HG02571 (cell line): ENCODE data around the gene PPP2R2B.
"Not testable (repeated sequence)": the region's sequence is repeated elsewhere in the genome, so short reads cannot be mapped to it uniquely, and the experiment has no call there.

Experiments used
- ATAC-seq: cut with Tn5 transposase; IDR thresholded peaks from one replicate; pipeline ENCODE4 v1.9.1; 2021; ENCODE audit warnings: mild to moderate bottlenecking, moderate library complexity; ENCODE audit not compliant: unreplicated experiment

The PPP2R2B gene

DNA sequence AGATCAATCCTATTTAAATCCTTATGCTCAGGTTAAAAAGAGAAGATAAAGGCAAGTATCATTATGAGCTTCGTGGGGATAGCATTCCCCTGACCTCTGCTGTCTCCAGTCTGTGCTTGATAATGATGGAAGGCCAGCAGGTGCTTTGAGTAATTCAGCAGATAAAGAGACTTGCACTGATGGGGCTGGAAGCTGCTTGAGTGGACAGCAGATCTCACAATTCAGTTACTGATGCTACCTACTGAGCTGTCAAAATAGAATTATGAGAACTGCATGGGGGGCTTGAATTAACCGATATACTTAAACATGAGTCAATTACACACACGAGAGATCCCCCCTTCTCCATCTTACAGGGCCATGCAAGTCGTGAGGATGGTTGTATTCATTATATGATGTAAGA, 254.9 kb downstream of the PPP2R2B start:
- ATAC-seq: no peak

DNA sequence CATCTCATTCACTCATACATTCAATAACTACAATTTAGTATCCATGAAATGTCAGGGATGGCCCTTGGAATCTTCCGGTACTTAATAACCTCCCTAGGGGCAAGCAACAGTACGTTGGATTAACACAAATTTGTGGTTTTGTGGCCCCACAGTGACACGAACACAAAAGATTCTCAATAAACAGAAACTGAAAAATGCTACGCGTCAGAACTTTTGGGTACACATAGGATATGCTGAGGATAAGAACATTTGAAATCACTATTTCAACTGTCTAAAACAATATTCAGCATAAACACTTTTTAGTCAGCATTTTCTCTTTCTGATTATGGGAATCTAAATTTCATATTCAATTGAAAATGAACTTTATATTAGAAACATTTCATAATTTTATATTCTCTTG, 255.5 kb downstream of the PPP2R2B start:
- ATAC-seq: no peak

DNA sequence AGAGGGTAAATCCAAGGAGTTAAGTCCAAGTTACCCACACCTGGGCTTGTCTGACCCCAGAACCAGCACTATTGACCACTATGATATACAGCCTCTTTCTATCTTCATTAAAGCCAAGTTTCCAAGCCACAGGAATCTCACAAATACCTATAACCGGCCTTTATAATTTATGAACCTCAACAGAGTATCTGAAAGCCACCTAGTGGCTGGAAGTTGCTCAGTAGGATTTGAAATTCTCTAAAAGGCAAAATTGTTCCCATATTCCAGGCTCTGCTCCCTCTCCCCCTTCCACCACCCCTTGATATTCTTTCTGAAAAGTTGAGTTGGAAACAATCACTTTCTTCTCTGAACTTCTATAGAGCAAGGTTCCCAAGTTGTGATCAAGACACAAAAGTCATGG, 256.2 kb downstream of the PPP2R2B start:
- ATAC-seq: no peak

DNA sequence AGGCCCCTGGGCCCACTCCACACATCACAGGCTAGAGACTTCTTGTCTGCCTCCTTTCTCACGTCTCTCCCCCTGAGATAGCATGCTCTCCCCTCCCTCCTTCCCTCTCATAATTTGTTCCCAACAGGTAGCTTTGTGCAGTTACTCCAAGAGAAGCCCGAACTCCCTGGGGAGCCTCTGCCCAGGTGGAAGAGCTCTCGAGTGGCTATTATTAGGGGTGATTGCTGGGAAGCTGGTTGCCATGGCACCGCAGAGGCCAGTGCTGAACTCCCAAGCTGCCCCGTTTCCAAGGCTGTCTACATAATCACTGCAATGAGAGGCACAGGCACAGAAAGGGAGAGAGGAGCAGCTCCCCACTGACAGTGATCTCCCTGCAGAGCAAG, 257.9 kb downstream of the PPP2R2B start:
- no peak for ATAC-seq

- ATAC-seq: no peak
These were observed 258.4 kb downstream of the PPP2R2B start for GRCh38 chr5:146620031-146620668.

DNA sequence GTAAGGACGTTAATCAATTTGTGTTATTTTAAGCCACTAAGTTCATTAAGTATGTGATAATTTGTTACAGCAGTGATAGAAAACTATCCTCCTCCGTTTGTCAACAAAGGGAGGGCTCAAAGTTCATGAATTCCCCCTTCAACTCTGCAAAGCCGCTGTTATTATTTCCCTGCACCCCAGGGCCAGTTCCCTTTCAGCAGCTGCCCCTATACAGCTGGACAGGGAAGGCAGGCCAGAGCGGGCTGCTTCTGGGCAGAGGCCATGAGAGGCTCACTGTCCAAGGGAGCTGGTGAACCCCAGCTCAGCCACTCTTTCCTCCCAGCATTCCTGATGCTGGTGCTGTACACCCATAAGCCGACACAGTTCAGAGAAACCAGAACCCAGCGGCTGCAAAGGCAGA, 260.1 kb downstream of the PPP2R2B start:
- no peak for ATAC-seq

DNA sequence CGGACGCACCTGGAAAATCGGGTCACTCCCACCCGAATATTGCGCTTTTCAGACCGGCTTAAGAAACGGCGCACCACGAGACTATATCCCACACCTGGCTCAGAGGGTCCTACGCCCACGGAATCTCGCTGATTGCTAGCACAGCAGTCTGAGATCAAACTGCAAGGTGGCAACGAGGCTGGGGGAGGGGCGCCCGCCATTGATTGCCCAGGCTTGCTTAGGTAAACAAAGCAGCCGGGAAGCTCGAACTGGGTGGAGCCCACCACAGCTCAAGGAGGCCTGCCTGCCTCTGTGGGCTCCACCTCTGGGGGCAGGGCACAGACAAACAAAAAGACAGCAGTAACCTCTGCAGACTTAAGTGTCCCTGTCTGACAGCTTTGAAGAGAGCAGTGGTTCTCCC, 268.8 kb downstream of the PPP2R2B start:
- ATAC-seq: not testable (repeated sequence)

DNA sequence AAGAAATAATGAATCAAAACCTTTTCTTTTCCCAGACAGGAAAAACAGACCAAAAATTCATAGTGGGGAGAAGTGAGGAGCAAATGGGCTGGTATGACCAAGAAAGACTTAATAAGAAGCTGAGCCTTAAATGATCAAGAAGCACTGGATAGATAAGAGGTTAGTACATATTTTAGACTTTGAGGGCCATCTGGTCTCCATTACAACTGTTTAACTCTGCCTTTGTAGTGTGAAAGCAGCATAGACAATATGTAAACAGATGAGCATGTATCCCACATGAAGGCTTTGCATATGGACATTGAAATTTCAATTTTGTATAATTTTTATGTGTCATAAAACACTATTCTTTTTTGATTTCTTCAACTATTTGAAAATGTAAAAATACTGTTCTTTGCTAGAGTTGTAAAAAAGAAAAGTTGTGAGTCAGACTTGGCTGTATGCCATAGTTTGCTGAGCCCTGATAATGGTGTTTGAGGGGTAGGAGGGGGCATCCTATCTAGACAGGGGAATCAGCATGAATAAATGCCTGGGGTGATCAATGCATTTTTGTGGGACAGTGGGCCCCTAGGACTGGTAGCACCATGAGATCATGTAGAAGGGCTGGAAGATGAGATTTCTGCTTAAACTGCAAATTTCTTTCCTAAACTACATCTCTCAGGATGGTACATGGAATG, 270.8 kb downstream of the PPP2R2B start:
- ATAC-seq: no peak

GRCh38 chr5:146606893-146607292, 271.7 kb downstream of the PPP2R2B start:
- ATAC-seq: no peak

- ATAC-seq: no peak
These were observed 278.2 kb downstream of the PPP2R2B start for GRCh38 chr5:146600376-146600775.

DNA sequence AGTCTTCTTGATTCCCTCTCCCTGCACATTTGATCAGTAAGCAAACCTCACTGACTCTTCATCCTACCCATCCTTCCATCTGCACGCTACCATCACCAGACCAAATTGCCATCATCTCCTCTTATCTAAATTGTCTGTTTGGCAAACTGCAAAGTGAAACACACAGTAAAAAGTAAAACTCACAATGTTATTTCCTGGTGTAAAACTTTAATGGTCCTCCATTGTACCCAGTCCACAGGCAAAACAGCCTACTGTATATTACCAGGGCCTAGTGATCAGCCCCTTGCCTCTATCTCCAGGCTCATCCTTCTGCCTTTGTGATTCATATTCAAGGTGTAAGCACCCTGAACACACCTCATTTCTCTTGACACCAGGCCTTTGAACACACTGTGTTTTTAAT, 279.3 kb downstream of the PPP2R2B start:
- ATAC-seq: no peak

DNA sequence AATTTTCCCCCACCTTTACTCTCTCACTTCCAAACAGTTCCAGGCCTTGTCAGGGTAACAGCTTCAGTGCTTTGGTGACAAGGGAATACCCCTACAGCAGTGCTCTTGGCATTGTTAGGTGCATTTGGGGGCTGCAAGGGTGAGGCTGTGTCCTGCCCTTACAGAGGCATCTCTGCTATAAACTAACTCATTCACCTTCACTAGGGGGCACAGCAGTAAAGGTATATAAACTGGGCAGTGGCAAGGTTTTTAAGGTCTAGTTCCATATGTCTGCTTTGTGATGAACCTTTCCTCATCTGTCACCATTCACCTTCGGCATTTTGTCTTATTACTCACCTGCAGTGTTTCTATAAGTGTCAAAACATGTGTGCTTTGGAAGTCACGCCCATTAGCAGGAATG, 283.5 kb downstream of the PPP2R2B start:
- ATAC-seq: no peak

GRCh38 chr5:146592352-146592751, 286.2 kb downstream of the PPP2R2B start:
- ATAC-seq: no peak

- ATAC-seq: no peak
These were observed 289.6 kb downstream of the PPP2R2B start for GRCh38 chr5:146589028-146589345.

DNA sequence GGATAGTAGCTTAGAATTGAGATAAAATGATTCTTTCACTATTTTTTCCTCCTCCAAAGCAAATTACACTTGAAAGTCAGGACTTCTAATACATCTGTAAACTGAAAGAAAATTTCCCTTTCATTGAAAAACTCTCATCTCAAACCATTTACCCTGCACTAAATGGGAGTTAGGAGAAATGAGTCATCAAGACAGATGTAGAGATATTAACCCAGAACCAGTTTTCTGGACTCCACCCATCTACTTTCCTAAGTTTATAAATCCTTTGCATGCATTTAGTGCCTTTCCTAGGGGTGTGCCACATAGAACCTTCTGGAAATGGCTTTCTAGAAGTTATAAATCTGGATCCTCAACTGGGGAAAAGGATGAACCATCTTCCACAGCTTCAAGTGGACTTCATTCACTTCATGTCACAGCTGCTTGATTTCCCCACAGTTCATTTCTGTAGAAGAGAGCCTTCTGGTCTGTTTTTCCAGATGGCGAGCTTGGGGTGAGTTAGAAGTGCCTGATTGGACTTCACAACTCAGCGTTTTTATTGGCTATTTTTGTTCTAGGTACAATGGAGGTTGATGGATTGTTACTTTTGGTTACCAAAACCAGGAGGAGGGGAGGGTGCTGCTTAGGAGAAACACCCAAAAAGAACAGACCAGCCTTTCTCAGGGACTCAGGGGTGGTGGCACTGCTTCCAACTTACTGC, 290.1 kb downstream of the PPP2R2B start:
- no peak for ATAC-seq

DNA sequence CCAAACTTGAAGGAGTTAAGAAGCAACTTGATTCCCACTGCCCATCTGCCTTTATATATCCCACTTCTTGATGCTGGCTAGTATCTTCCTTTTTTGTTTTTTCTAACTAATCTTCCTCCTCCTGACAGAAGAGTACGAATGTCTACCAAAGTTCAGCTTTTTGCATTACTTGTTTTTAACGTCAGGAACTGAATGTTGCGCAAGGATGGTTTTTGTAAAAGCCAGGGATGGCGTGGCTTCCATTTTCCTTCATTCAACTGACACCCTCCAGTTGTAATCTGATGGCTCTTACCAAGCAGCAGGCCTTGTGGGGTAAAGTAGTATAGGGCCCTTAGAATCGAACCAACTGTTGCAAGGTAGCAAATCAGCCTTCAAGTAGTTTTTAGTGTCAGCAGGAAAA, 291.8 kb downstream of the PPP2R2B start:
- no peak for ATAC-seq

GRCh38 chr5:146584750-146585149, 293.8 kb downstream of the PPP2R2B start:
- ATAC-seq: no peak

- ATAC-seq: no peak
These were observed 296.4 kb downstream of the PPP2R2B start for GRCh38 chr5:146582051-146582596.

DNA sequence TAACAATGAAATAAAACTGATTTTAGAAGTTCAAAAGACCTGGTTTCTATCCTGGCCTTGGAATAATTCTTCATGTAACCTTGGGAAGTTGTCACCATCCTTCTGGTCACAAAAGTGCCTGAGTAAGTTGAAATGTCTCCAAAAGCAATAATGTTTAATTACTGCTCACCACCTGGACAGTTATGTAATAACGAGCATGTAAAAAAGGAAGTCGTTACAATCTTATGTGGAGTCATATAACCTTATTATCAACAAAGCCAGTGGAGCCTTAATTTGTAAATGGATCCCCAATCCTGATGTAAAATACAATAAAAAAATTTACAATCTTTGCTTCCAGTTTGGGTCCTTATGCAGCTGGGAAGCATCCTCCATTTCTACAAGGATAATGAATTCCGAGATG, 298.3 kb downstream of the PPP2R2B start:
- no peak for ATAC-seq

DNA sequence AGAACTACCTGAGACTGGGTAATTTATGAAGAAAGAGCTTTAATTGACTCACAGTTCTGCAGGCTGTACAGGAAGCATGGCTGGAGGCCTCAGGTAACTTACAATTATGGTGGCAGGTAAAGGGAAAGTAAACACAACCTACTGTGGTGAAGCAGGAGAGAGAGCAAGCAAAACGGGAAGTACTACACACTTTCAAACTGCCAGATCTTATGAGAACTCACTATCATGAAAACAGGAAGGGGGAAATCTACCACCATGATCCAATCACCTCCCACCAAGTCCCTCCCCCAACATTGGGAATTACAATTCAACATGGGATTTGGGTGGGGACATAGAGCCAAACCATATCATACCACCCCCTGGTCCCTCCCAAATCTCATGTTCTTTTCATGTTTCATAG, 303.8 kb downstream of the PPP2R2B start:
- no peak for ATAC-seq

DNA sequence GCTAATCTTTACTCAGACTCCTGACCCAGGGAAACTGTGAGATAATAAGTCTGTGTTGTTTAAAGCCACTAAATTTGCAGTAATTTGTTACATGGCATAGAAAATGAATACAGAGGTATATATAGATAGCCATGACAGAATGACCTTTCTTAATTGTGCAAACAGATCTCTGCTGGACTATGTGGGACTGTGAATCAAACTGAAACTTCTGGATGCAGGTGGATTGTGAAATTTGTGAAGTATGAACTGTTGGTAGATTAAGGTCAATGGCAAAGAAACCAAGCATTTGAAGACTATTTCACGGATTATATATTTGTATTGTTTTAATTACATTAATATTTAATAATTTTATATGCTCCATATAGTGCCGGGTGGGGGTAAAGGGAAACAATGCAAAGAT, 310.4 kb downstream of the PPP2R2B start:
- ATAC-seq: no peak

GRCh38 chr5:146565764-146566367, 312.7 kb downstream of the PPP2R2B start:
- peak; percentile 97 for ATAC-seq
